PFSK-1 (cell line): ENCODE measurements around the gene TUBB4A.

Experiments
- FOXP2 ChIP-seq: optimal IDR thresholded peaks from 2 replicates; pipeline ENCODE3; 2011; ENCODE audit warnings: borderline replicate concordance, control low read depth, inconsistent platforms; ENCODE audit not compliant: insufficient read depth; ENCODE audit errors: extremely low read length, extremely low read depth
- POLR2AphosphoS5 ChIP-seq: IDR thresholded peaks from 2 replicates; pipeline ENCODE4 v1.6.1; 2012; ENCODE audit warnings: low read depth, mild to moderate bottlenecking, control low read depth, low read length, moderate library complexity
- SIN3A ChIP-seq: IDR thresholded peaks from 2 replicates; pipeline ENCODE4 v1.6.1; 2012; ENCODE audit warnings: mild to moderate bottlenecking, low read length, moderate library complexity, borderline replicate concordance; ENCODE audit not compliant: insufficient read depth
- TAF1 ChIP-seq: IDR thresholded peaks from 2 replicates; pipeline ENCODE4 v1.6.1; 2012; ENCODE audit warnings: low read length, control low read depth, borderline replicate concordance; ENCODE audit not compliant: insufficient read depth
- TF ChIP-seq, protein P1 (sequence below), 2 experiments: IDR thresholded peaks; 2 replicates each; pipeline versions ENCODE4 v1.6.1 to v1.8.0; 2011 to 2012; ENCODE audit warnings: low read depth in 2 of 2, low read length in 2 of 2, control low read depth in 1 of 2, inconsistent platforms in 1 of 2, mild to moderate bottlenecking in 1 of 2, moderate library complexity in 1 of 2; ENCODE audit not compliant: insufficient read depth in 1 of 2

The TUBB4A gene

DNA sequence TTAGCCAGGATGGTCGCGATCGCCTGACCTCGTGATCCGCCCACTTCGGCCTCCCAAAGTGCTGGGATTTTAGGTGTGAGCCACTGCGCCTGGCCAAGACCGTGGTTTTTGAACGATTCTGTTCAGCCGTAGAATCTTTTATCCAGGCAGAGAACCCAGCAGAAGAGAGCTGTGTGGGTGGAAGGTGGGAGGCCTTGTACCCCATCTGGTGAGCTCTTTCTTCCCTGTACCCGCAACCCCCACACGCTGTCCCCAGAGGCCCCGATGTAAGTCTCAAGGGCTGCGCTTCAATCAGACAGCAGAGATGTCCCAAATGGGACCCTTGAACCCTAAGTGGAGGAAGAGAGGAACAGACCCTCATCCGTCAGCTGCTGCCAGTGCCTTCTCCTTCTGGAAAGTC lies 46.2 kb downstream of the TUBB4A start:
- TF ChIP-seq SIN3A (no peak), POLR2AphosphoS5 (no peak), TAF1 (no peak), FOXP2 (no peak)
- TF ChIP-seq, protein P1, sequence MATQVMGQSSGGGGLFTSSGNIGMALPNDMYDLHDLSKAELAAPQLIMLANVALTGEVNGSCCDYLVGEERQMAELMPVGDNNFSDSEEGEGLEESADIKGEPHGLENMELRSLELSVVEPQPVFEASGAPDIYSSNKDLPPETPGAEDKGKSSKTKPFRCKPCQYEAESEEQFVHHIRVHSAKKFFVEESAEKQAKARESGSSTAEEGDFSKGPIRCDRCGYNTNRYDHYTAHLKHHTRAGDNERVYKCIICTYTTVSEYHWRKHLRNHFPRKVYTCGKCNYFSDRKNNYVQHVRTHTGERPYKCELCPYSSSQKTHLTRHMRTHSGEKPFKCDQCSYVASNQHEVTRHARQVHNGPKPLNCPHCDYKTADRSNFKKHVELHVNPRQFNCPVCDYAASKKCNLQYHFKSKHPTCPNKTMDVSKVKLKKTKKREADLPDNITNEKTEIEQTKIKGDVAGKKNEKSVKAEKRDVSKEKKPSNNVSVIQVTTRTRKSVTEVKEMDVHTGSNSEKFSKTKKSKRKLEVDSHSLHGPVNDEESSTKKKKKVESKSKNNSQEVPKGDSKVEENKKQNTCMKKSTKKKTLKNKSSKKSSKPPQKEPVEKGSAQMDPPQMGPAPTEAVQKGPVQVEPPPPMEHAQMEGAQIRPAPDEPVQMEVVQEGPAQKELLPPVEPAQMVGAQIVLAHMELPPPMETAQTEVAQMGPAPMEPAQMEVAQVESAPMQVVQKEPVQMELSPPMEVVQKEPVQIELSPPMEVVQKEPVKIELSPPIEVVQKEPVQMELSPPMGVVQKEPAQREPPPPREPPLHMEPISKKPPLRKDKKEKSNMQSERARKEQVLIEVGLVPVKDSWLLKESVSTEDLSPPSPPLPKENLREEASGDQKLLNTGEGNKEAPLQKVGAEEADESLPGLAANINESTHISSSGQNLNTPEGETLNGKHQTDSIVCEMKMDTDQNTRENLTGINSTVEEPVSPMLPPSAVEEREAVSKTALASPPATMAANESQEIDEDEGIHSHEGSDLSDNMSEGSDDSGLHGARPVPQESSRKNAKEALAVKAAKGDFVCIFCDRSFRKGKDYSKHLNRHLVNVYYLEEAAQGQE (IDR thresholded peaks at IDR 0.05; ENCODE audit: insufficient read depth in 1 of 2, low read depth in 2 of 2, low read length in 2 of 2), result no peak

DNA sequence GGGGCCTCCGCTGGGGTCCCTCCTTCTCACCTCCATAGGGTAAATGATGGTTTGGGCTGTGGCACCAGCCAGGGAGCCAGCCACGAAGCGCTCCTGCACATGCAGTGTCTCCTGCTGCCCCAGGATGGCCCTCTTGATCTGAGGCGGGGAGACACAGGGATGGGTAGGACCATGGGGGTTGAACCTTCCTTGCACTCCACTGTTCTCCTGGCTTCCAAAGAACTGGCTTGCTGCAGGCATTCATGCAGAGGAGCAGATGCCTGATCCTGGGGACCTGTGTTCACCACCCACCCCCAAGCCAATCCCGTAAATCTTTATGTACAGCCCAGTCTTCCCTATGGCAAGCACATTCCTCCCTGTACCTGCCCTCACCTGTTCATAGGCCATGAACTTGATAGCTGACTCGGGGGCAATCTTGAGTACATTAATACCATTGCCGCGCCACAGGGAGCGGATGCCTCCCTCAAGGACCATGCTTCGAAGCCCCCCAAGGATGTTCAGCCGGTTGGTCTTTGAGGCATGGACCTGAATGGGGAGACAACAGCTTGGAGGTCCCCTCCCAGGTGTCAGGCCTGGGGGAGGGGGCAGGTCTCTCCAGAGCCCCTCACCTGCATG lies 48.1 kb downstream of the TUBB4A start:
- no peak for TF ChIP-seq POLR2AphosphoS5

DNA sequence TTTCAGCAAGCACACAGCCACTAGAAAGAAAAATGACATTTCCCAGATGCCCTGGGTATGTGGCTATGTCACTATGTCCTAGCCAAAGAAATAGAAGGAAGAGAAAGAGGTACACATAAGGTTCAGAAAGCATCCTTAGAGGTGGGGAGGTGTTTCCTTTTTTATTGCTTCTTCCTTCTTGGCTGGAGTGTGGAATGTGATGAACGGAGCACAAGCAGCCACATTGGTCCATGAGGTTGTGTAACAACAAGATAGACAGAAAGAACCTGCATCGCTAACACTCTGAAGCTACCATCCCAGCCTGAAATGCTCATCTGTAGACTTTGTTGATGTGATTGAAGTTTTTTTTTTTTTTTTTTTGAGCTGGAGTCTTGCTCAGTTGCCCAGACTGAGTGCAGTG lies 49.2 kb downstream of the TUBB4A start:
- TF ChIP-seq SIN3A (no peak), POLR2AphosphoS5 (no peak), TAF1 (no peak), FOXP2 (no peak)
- TF ChIP-seq, protein P1 (IDR thresholded peaks at IDR 0.05; ENCODE audit: insufficient read depth in 1 of 2, low read depth in 2 of 2, low read length in 2 of 2), result no peak

DNA sequence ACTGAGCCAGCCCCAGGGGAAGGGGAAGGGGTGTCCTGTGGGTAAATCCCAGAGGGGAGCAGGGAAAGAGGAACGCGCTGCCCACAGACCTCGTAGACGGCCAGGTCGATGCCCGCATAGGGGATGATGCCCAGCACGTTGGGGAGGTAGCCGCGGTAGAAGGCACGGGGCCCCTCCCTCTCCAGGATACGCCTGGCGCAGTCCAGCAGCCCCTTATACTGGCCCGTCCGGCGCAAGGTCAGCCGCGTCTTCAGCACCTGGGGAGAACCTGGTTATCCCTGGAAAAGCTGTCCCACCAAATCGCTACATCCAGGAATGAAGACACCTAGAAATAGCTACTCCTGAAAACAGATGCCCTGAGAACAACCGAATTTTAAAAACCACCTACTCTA lies 49.9 kb downstream of the TUBB4A start:
- TF ChIP-seq, protein P1 (IDR thresholded peaks at IDR 0.05; ENCODE audit: insufficient read depth in 1 of 2, low read depth in 2 of 2, low read length in 2 of 2), result no peak
- TF ChIP-seq SIN3A (no peak), POLR2AphosphoS5 (no peak), TAF1 (no peak), FOXP2 (no peak)

DNA sequence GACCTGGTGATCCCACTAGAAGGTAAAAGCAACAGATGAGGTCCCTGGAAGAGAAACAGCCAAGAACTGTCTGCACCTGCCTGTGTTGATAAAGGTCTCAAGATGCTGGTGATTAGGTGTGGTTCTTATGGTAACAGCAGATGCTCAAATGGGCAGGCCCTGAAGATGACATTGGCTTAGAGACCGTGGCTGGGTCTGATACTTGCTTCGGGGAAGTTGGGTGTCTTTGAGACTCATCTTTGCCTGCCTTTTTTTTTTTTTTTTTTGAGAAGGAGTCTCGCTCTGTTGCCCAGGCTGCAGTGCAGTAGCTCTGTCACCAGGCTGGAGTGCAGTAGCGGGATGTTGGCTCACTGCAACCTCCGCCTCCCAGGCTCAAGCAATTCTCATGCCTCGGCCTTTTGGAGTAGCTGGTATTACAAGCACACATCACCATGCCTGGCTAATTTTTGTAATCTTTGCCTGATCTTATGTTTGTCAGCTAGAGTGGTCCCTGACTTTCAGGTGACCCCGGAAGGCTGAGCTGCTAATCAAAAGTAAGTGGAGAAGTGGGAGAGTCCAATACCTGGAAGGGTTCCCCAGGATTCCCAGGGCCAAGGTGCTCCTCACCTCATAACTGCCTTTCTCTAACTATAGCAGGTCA lies 50.4 kb downstream of the TUBB4A start:
- TF ChIP-seq, protein P1 (IDR thresholded peaks at IDR 0.05; ENCODE audit: insufficient read depth in 1 of 2, low read depth in 2 of 2, low read length in 2 of 2), result no peak
- TF ChIP-seq SIN3A (no peak), POLR2AphosphoS5 (no peak), FOXP2 (no peak), TAF1 (no peak)
